Measurements from ENCODE around the gene TAF1A.

Gene TAF1A

GRCh38 chr1:222596696-222597095, 7.0 kb upstream of the TAF1A start:
- DNase-seq (ENCODE audit: low read depth, low spot score): no peak

- DNase-seq (ENCODE audit: low read depth, low spot score): no peak
Observed at GRCh38 chr1:222594789-222595188, 5.1 kb upstream of the TAF1A start.

- no peak for DNase-seq (ENCODE audit: low read depth, low spot score)
Observed at GRCh38 chr1:222592171-222592570, 2.4 kb upstream of the TAF1A start.

- DNase-seq (ENCODE audit: low read depth, low spot score): no peak
Observed at GRCh38 chr1:222588135-222588534, 1.6 kb downstream of the TAF1A start.

GRCh38 chr1:222586842-222587241, 2.9 kb downstream of the TAF1A start:
- no peak for DNase-seq (ENCODE audit: low read depth, low spot score)

GRCh38 chr1:222583079-222583478, 6.7 kb downstream of the TAF1A start:
- no peak for DNase-seq (ENCODE audit: low read depth, low spot score)

- DNase-seq (ENCODE audit: low read depth, low spot score): no peak
Observed at GRCh38 chr1:222582099-222582774, 7.5 kb downstream of the TAF1A start.

- DNase-seq (ENCODE audit: low read depth, low spot score): no peak
Observed at GRCh38 chr1:222579316-222579715, 10.4 kb downstream of the TAF1A start.

- no peak for DNase-seq (ENCODE audit: low read depth, low spot score)
Observed at GRCh38 chr1:222570837-222571236, 18.9 kb downstream of the TAF1A start.

- no peak for DNase-seq (ENCODE audit: low read depth, low spot score)
Observed at GRCh38 chr1:222561656-222562055, 28.1 kb downstream of the TAF1A start.

GRCh38 chr1:222557574-222557973, 32.2 kb downstream of the TAF1A start:
- DNase-seq (ENCODE audit: low read depth, low spot score): no peak

- DNase-seq (ENCODE audit: low read depth, low spot score): no peak
Observed at GRCh38 chr1:222557148-222557547, 32.6 kb downstream of the TAF1A start.

- DNase-seq (ENCODE audit: low read depth, low spot score): no peak
Observed at GRCh38 chr1:222555992-222556615, 33.6 kb downstream of the TAF1A start.

GRCh38 chr1:222554177-222554576, 35.6 kb downstream of the TAF1A start:
- DNase-seq (ENCODE audit: low read depth, low spot score): no peak

- no peak for DNase-seq (ENCODE audit: low read depth, low spot score)
Observed at GRCh38 chr1:222552882-222553281, 36.9 kb downstream of the TAF1A start.

- DNase-seq (ENCODE audit: low read depth, low spot score): peak; percentile 18
Observed at GRCh38 chr1:222547944-222548671, 41.6 kb downstream of the TAF1A start, which contains the start of gene HHIPL2. Gene HHIPL2 (minus strand): TSS chr1:222548104. CDS start chr1:222548044, 60 bp downstream.

- DNase-seq (ENCODE audit: low read depth, low spot score): no peak
Observed at GRCh38 chr1:222547260-222547614, 42.5 kb downstream of the TAF1A start.

- peak; percentile 84 for DNase-seq (ENCODE audit: low read depth, low spot score)
Observed at GRCh38 chr1:222546548-222547259, 43.0 kb downstream of the TAF1A start.

GRCh38 chr1:222546091-222546490, 43.6 kb downstream of the TAF1A start:
- no peak for DNase-seq (ENCODE audit: low read depth, low spot score)

- DNase-seq (ENCODE audit: low read depth, low spot score): peak; percentile 60
Observed at GRCh38 chr1:222543817-222544216, 45.9 kb downstream of the TAF1A start.

GRCh38 chr1:222540598-222540995, 49.1 kb downstream of the TAF1A start:
- DNase-seq (ENCODE audit: low read depth, low spot score): no peak

- no peak for DNase-seq (ENCODE audit: low read depth, low spot score)
Observed at GRCh38 chr1:222539951-222540597, 49.7 kb downstream of the TAF1A start.

Data from ELF-1 (cell line).